Ureter (tissue), 1 donor: Measurements from ENCODE around the gene WWC2. TPM values are rescaled to one million over a fixed set of nuclear protein-coding genes. Genes with fewer than 3 reads are reported as not detected.

ENCODE experiments used
- DNase-seq: peaks from one replicate; pipeline ENCODE4 v3.0.0-alpha.2; 2020; ENCODE audit warnings: low spot score
- total RNA-seq: library from RNA; stranded (reverse); gene quantifications from one replicate; pipeline ENCODE4 v1.2.4, GENCODE V29; 2023
- donor health status: DM: yes; HTN: yes; CAD: no.

The WWC2 gene
- total RNA-seq, result 32.2 TPM

- DNase-seq, result peak; percentile 88
Measured at GRCh38 chr4:183098723-183099536, at the start of gene WWC2. TSS of gene WWC2 (plus strand) at chr4:183099257. CDS start at chr4:183099492, 235 bp downstream.

GRCh38 chr4:183053681-183054080 lies 45.4 kb upstream of the WWC2 start:
- DNase-seq, result no peak

GRCh38 chr4:183057255-183057654 lies 41.8 kb upstream of the WWC2 start:
- no peak for DNase-seq

- DNase-seq, result no peak
Measured at GRCh38 chr4:183059797-183060196, 39.3 kb upstream of the WWC2 start.

- DNase-seq, result no peak
Measured at GRCh38 chr4:183068502-183068901, 30.6 kb upstream of the WWC2 start.

GRCh38 chr4:183071222-183071621 lies 27.8 kb upstream of the WWC2 start:
- DNase-seq, result no peak

GRCh38 chr4:183072176-183072575 lies 26.9 kb upstream of the WWC2 start:
- no peak for DNase-seq

GRCh38 chr4:183073838-183074145 lies 25.3 kb upstream of the WWC2 start:
- DNase-seq, result no peak

- no peak for DNase-seq
Measured at GRCh38 chr4:183074288-183074990, 24.6 kb upstream of the WWC2 start.

GRCh38 chr4:183078634-183079033 lies 20.4 kb upstream of the WWC2 start:
- DNase-seq, result no peak

- no peak for DNase-seq
Measured at GRCh38 chr4:183080372-183081115, 18.5 kb upstream of the WWC2 start.

- no peak for DNase-seq
Measured at GRCh38 chr4:183081116-183081469, 18.0 kb upstream of the WWC2 start.

GRCh38 chr4:183082053-183082452 lies 17.0 kb upstream of the WWC2 start:
- DNase-seq, result no peak

GRCh38 chr4:183094393-183095198 lies 4.5 kb upstream of the WWC2 start:
- no peak for DNase-seq

- no peak for DNase-seq
Measured at GRCh38 chr4:183095199-183095512, 3.9 kb upstream of the WWC2 start.

GRCh38 chr4:183096276-183096965 lies 2.6 kb upstream of the WWC2 start:
- no peak for DNase-seq

GRCh38 chr4:183097231-183098018 lies 1.6 kb upstream of the WWC2 start:
- no peak for DNase-seq

- peak; percentile 61 for DNase-seq
Measured at GRCh38 chr4:183098019-183098722, 886 bp upstream of the WWC2 start.

- no peak for DNase-seq
Measured at GRCh38 chr4:183099537-183100297, 660 bp downstream of the WWC2 start.
